Activated CD4-positive, alpha-beta memory T cell treated with anti-CD3 and anti-CD28 coated beads for 36 hours (primary cell): ENCODE data around the gene LANCL1. TPM values are rescaled to one million over a fixed set of nuclear protein-coding genes. Genes with fewer than 3 reads are reported as not detected.
"Not testable (repeated sequence)": the region's sequence is repeated elsewhere in the genome, so short reads cannot be mapped to it uniquely, and the experiment has no call there.

Source experiments
- CTCF ChIA-PET: fragments of 350-600 bp; sonication (Branson Sonifier 250); formaldehyde crosslinking; loops from one replicate; lab custom pipeline; 2021; ENCODE audit warnings: antibody characterized with exemption, inconsistent platforms; lab: Charles Lee
- POLR2A ChIA-PET: fragments of 350-600 bp; sonication (Branson Sonifier 250); formaldehyde crosslinking; loops from one replicate; lab custom pipeline; 2021; ENCODE audit warnings: antibody characterized with exemption; lab: Charles Lee
- DNase-seq: peaks from one replicate; pipeline ENCODE4 v3.0.0-alpha.2; 2020
- H3K27ac Mint-ChIP-seq: one replicate; pipeline ENCODE4 v1.8.0; 2021; ENCODE audit warnings: mixed read lengths
- H3K27me3 Mint-ChIP-seq: one replicate; pipeline ENCODE4 v1.8.0; 2021; ENCODE audit warnings: mixed read lengths
- H3K36me3 Mint-ChIP-seq: one replicate; pipeline ENCODE4 v1.8.0; 2021; ENCODE audit warnings: mixed read lengths
- H3K4me1 Mint-ChIP-seq: one replicate; pipeline ENCODE4 v1.8.0; 2021; ENCODE audit warnings: low read depth, mixed read lengths
- H3K4me3 Mint-ChIP-seq: one replicate; pipeline ENCODE4 v1.8.0; 2021; ENCODE audit warnings: mild to moderate bottlenecking, mixed read lengths
- H3K9me3 Mint-ChIP-seq: one replicate; pipeline ENCODE4 v1.8.0; 2021; ENCODE audit warnings: mixed read lengths
- intact Hi-C: fragments of 100-400 bp; cut with micrococcal nuclease; formaldehyde crosslinking; loops from one replicate; pipeline ENCODE4 v1.15.1; 2023
- total RNA-seq, 2 experiments: library from RNA; stranded (reverse); gene quantifications; one replicate each; pipeline ENCODE4 v1.2.3, GENCODE V29; 2021

The LANCL1 gene
- total RNA-seq, 2 experiments from 2014 or later, result 39.1 to 42.9 TPM

DNA sequence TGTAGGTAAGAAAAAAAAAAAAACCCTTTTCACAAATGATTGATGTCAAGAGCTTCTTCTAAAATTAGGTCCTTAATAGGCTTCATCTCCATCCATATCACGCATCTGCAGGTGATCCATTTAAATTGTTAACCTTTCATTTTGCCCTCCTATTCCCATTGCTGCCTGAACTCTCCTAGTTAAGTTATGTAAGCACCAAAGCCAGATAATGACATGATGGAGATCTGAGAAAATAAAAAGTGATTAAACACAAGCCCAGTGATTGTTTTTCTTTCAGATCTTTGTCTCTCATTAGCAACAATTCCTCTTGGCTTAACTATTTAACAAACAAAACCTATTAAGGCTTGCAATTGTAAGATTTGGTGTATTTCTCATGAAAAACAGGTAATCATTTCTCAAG lies 20.0 kb downstream of the LANCL1 start:
- Mint-ChIP-seq H3K36me3 (peaks cover 58% of the 10 kb centered on the region), H3K27me3 (no peaks in the 10 kb centered on the region), H3K4me3 (no peak overlapping the region), H3K4me1 (no peaks in the 10 kb centered on the region), H3K27ac (no peak overlapping the region), H3K9me3 (no peaks in the 10 kb centered on the region)
- ChIA-PET POLR2A (no interaction called here), CTCF (no interaction called here)
- DNase-seq, result no peak
- intact Hi-C loops, result no loop called here

- Mint-ChIP-seq H3K27me3 (no peaks in the 10 kb centered on the region), H3K36me3 (peaks cover 62% of the 10 kb centered on the region), H3K4me1 (peaks cover 3% of the 10 kb centered on the region), H3K9me3 (peaks cover 19% of the 10 kb centered on the region), H3K4me3 (no peak overlapping the region), H3K27ac (no peak overlapping the region)
- DNase-seq, result no peak
- POLR2A ChIA-PET, result no interaction called here
- CTCF ChIA-PET, result no interaction called here
- intact Hi-C loops, result no loop called here
These were observed 22.2 kb downstream of the LANCL1 start for GRCh38 chr2:210454336-210454735.

DNA sequence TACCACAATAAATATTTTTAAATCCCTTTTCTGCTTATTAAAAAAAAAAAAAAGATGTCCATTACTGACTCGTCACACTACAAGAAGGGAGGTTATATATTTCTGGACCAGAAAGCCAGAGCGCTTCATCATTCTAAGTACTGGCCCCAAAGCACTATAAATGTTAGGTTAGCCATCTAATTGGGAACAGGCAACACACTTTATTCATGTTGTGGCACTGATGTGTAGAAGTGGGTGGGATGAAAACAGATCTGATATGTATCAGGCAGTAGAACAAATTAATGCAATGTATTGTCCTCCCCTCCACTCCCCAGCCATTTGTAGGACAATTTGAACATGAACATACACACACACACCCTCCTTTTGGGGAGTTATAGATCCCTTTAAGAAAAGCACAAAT lies 24.4 kb downstream of the LANCL1 start:
- ChIA-PET POLR2A (no interaction called here), CTCF (no interaction called here)
- Mint-ChIP-seq H3K4me3 (no peak overlapping the region), H3K9me3 (peaks cover 40% of the 10 kb centered on the region), H3K27ac (no peak overlapping the region), H3K4me1 (peaks cover 5% of the 10 kb centered on the region), H3K27me3 (no peaks in the 10 kb centered on the region), H3K36me3 (peaks cover 74% of the 10 kb centered on the region)
- intact Hi-C loops, result no loop called here
- no peak for DNase-seq

DNA sequence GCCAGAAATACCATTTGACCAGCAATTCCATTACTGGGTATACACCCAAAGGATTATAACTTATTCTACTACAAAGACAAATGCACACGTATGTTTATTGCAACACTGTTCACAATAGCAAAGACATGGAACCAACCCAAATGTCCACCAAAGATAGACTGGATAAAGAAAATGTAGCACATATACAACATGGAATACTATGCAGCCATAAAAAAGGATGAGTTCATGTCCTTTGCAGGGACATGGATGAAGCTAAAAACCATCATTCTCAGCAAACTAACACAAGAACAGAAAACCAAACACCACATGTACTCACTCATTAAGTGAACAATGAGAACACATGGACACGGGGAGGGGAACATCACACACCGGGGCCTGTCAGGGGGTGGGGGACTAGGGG lies 25.6 kb downstream of the LANCL1 start:
- H3K27me3 Mint-ChIP-seq, H3K4me1 Mint-ChIP-seq, H3K4me3 Mint-ChIP-seq, H3K27ac Mint-ChIP-seq, intact Hi-C loops, CTCF ChIA-PET, DNase-seq, POLR2A ChIA-PET: not testable (repeated sequence)
- Mint-ChIP-seq H3K9me3 (peaks cover 45% of the 10 kb centered on the region), H3K36me3 (peaks cover 77% of the 10 kb centered on the region)

DNA sequence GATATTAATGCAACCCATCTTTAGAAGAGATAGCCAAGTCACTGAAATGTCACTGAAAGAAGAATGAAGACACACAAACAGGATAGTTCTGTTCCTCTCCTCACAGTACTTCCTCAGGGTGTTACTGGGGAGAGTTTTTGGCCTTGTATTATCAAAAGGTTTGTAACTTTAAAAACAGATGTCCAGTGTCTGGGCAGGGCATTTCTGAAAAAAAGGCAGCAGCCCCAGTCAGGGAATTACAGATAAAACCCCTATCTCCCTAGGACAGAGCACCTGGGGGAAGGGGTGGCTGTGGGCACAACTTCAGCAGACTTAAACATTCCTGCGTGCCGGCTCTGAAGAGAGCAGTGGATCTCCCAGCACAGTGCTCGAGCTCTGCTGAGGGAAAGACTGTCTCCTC lies 30.8 kb downstream of the LANCL1 start:
- no peak for DNase-seq
- Mint-ChIP-seq H3K27me3 (no peaks in the 10 kb centered on the region), H3K4me3 (no peak overlapping the region), H3K4me1 (peaks cover 5% of the 10 kb centered on the region), H3K9me3 (peaks cover 38% of the 10 kb centered on the region), H3K36me3 (peaks cover 52% of the 10 kb centered on the region), H3K27ac (no peak overlapping the region)
- POLR2A ChIA-PET, result no interaction called here
- intact Hi-C loops, result loop anchor here (2.0 kb wide), 1 partner anchor 31 kb away; the partner anchor contains the start of gene LANCL1
- CTCF ChIA-PET, result interaction anchor here (1.1 to 2.1 kb wide), 3 partner anchors 13 to 23 kb away, joined by 3 to 6 read pairs (median 4); no protein-coding TSS in a partner anchor

DNA sequence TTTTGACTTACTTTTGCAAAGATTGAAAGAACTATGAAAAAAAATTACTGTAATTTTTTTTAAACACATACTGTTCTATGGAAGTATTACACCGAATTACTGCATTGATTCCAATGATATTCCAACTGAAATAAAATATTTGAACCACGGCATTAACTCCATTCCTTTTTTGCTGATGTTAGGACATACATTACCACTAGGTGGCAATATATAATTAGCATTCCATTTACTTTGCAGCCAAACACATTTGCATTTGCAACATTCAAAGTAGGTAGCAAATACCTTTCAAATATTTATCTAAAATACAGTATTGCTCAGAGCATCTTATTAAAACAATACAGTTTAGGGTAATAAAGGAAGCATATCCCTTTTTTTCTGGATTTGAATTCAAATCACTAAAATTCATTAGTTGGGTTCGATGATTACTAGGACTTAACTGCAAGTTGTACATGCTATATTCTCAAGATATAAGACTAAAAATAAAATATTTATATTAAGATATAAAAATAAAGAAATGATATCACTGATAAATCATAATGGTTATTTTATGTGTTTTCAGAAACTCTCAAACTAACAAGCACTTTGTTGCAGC lies 31.3 kb downstream of the LANCL1 start:
- DNase-seq, result no peak

DNA sequence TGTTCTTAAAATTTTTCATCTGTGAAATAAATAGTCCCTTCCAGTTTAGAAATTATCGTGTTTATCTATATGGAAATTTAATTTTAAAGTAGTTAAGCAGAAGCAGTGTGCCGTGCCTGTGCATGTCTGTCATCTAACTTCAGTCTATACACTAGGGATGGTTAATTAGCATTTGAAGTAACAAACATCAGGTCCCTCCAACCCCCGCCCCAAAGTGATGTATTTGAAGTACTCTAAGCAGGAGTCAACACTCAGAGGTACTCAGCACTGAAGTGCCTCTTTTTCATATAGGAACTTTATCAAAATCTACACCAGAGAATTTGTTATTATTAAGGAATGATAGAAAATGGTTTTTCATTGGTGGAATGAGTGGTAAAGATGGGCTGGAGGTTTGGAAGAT lies 33.0 kb downstream of the LANCL1 start:
- POLR2A ChIA-PET, result no interaction called here
- H3K36me3 Mint-ChIP-seq, result peaks cover 46% of the 10 kb centered on the region
- intact Hi-C loops, result no loop called here

More for the DNA sequence above, 31.3 kb downstream of the LANCL1 start:
- peaks cover 5% of the 10 kb centered on the region for H3K4me1 Mint-ChIP-seq
- no peak overlapping the region for H3K27ac Mint-ChIP-seq
- CTCF ChIA-PET, result interaction anchor here (1.1 to 2.1 kb wide), 3 partner anchors 12 to 24 kb away, joined by 3 to 6 read pairs (median 4); no protein-coding TSS in a partner anchor
- H3K36me3 Mint-ChIP-seq, result peaks cover 51% of the 10 kb centered on the region
- H3K9me3 Mint-ChIP-seq, result peaks cover 34% of the 10 kb centered on the region
- H3K27me3 Mint-ChIP-seq, result no peaks in the 10 kb centered on the region
- POLR2A ChIA-PET, result no interaction called here
- intact Hi-C loops, result loop anchor here (2.0 kb wide), 1 partner anchor 32 kb away; the partner anchor contains the start of gene LANCL1
- no peak overlapping the region for H3K4me3 Mint-ChIP-seq

GRCh38 chr2:210442878-210443277 lies 33.7 kb downstream of the LANCL1 start:
- H3K4me3 Mint-ChIP-seq, result no peak overlapping the region
- H3K4me1 Mint-ChIP-seq, result no peaks in the 10 kb centered on the region
- no peaks in the 10 kb centered on the region for H3K27me3 Mint-ChIP-seq
- H3K36me3 Mint-ChIP-seq, result peaks cover 42% of the 10 kb centered on the region
- intact Hi-C loops, result no loop called here
- no peak for DNase-seq
- POLR2A ChIA-PET, result no interaction called here
- CTCF ChIA-PET, result no interaction called here
- no peak overlapping the region for H3K27ac Mint-ChIP-seq
- peaks cover 12% of the 10 kb centered on the region for H3K9me3 Mint-ChIP-seq

More for the DNA sequence above, 33.0 kb downstream of the LANCL1 start:
- H3K9me3 Mint-ChIP-seq, result peaks cover 19% of the 10 kb centered on the region
- H3K4me3 Mint-ChIP-seq, result no peak overlapping the region
- no peak for DNase-seq
- CTCF ChIA-PET, result interaction anchor here (0.6 kb wide), 1 partner anchor 509 kb away, joined by 3 read pairs; no protein-coding TSS in a partner anchor
- H3K4me1 Mint-ChIP-seq, result no peaks in the 10 kb centered on the region
- no peak overlapping the region for H3K27ac Mint-ChIP-seq
- H3K27me3 Mint-ChIP-seq, result no peaks in the 10 kb centered on the region

- intact Hi-C loops, result no loop called here
- Mint-ChIP-seq H3K36me3 (peaks cover 41% of the 10 kb centered on the region), H3K9me3 (peaks cover 8% of the 10 kb centered on the region), H3K27ac (no peak overlapping the region), H3K4me3 (no peak overlapping the region), H3K27me3 (no peaks in the 10 kb centered on the region), H3K4me1 (no peaks in the 10 kb centered on the region)
- ChIA-PET CTCF (no interaction called here), POLR2A (no interaction called here)
- DNase-seq, result no peak
These were observed 34.1 kb downstream of the LANCL1 start for GRCh38 chr2:210442457-210442856.

GRCh38 chr2:210440206-210440605 lies 36.4 kb downstream of the LANCL1 start:
- Mint-ChIP-seq H3K36me3 (peaks cover 47% of the 10 kb centered on the region), H3K27ac (no peak overlapping the region)
- CTCF ChIA-PET, result no interaction called here

GRCh38 chr2:210435439-210435838 lies 41.1 kb downstream of the LANCL1 start:
- Mint-ChIP-seq H3K36me3 (peaks cover 78% of the 10 kb centered on the region), H3K4me1 (no peaks in the 10 kb centered on the region), H3K27ac (no peak overlapping the region), H3K4me3 (no peak overlapping the region), H3K27me3 (no peaks in the 10 kb centered on the region), H3K9me3 (peaks cover 10% of the 10 kb centered on the region)
- POLR2A ChIA-PET, result no interaction called here
- DNase-seq, result no peak
- intact Hi-C loops, result no loop called here
- CTCF ChIA-PET, result no interaction called here

More at GRCh38 chr2:210440206-210440605, 36.4 kb downstream of the LANCL1 start:
- H3K4me3 Mint-ChIP-seq, result no peak overlapping the region
- H3K27me3 Mint-ChIP-seq, result no peaks in the 10 kb centered on the region
- POLR2A ChIA-PET, result no interaction called here
- DNase-seq, result no peak
- H3K9me3 Mint-ChIP-seq, result no peaks in the 10 kb centered on the region
- no peaks in the 10 kb centered on the region for H3K4me1 Mint-ChIP-seq
- intact Hi-C loops, result no loop called here

GRCh38 chr2:210432633-210433032 lies 43.9 kb downstream of the LANCL1 start:
- intact Hi-C loops, result no loop called here
- ChIA-PET CTCF (interaction anchor here (1.3 kb wide), 1 partner anchor 12 kb away, joined by 6 read pairs; no protein-coding TSS in a partner anchor), POLR2A (no interaction called here)
- H3K27me3 Mint-ChIP-seq, result no peaks in the 10 kb centered on the region
- no peak overlapping the region for H3K27ac Mint-ChIP-seq
- no peak for DNase-seq
- H3K4me1 Mint-ChIP-seq, result no peaks in the 10 kb centered on the region
- no peak overlapping the region for H3K4me3 Mint-ChIP-seq
- peaks cover 85% of the 10 kb centered on the region for H3K36me3 Mint-ChIP-seq
- H3K9me3 Mint-ChIP-seq, result peaks cover 29% of the 10 kb centered on the region
